Neural crest cell (in vitro differentiated cells): ENCODE results near the gene B3GAT2. TPM values are rescaled to one million over a fixed set of nuclear protein-coding genes. Genes with fewer than 3 reads are reported as not detected.

Experiments used
- DNase-seq: peaks from one replicate; pipeline ENCODE4 v3.0.0; 2021; ENCODE audit warnings: low read depth, mixed read lengths, low spot score
- H3K27ac Mint-ChIP-seq: one replicate; pipeline ENCODE4 v1.8.0; 2021; ENCODE audit warnings: mild to moderate bottlenecking, mixed read lengths; ENCODE audit not compliant: unreplicated experiment
- H3K27me3 Mint-ChIP-seq: 2 replicates; pipeline ENCODE4 v1.8.0; 2021; ENCODE audit warnings: low read depth, mild to moderate bottlenecking, mixed read lengths
- H3K36me3 Mint-ChIP-seq: 2 replicates; pipeline ENCODE4 v1.8.0; 2021; ENCODE audit warnings: low read depth, mild to moderate bottlenecking, mixed read lengths
- H3K4me1 Mint-ChIP-seq: 2 replicates; pipeline ENCODE4 v1.8.0; 2021; ENCODE audit warnings: mixed read lengths
- H3K4me3 Mint-ChIP-seq: one replicate; pipeline ENCODE4 v1.8.0; 2021; ENCODE audit warnings: mild to moderate bottlenecking, mixed read lengths
- H3K9me3 Mint-ChIP-seq: 2 replicates; pipeline ENCODE4 v1.8.0; 2021; ENCODE audit warnings: mixed read lengths
- total RNA-seq: library from RNA; stranded (reverse); gene quantifications from 2 replicates; pipeline ENCODE4 v1.2.1, GENCODE V29; 2021
- TF ChIP-seq, protein P1 (sequence below): fragments of 200-600 bp; sonication (generic); conservative IDR thresholded peaks from 2 replicates; pipeline ENCODE4 v1.5.0; 2021; ENCODE audit warnings: antibody characterized with exemption, mild to moderate bottlenecking

The B3GAT2 gene
- total RNA-seq, 1 donor from 2014 or later: 1.2 TPM

- Mint-ChIP-seq H3K9me3 (no peaks in the 10 kb centered on the region), H3K27me3 (no peaks in the 10 kb centered on the region), H3K4me1 (no peaks in the 10 kb centered on the region), H3K36me3 (peaks cover 3% of the 10 kb centered on the region), H3K4me3 (no peak overlapping the region), H3K27ac (no peak overlapping the region)
- no peak for DNase-seq
- TF ChIP-seq, protein P1, sequence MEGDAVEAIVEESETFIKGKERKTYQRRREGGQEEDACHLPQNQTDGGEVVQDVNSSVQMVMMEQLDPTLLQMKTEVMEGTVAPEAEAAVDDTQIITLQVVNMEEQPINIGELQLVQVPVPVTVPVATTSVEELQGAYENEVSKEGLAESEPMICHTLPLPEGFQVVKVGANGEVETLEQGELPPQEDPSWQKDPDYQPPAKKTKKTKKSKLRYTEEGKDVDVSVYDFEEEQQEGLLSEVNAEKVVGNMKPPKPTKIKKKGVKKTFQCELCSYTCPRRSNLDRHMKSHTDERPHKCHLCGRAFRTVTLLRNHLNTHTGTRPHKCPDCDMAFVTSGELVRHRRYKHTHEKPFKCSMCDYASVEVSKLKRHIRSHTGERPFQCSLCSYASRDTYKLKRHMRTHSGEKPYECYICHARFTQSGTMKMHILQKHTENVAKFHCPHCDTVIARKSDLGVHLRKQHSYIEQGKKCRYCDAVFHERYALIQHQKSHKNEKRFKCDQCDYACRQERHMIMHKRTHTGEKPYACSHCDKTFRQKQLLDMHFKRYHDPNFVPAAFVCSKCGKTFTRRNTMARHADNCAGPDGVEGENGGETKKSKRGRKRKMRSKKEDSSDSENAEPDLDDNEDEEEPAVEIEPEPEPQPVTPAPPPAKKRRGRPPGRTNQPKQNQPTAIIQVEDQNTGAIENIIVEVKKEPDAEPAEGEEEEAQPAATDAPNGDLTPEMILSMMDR: no peak
Observed at GRCh38 chr6:70811788-70812187, 145.1 kb downstream of the B3GAT2 start.
